Activated CD4-positive, CD25-positive, alpha-beta regulatory T cell treated with anti-CD3 and anti-CD28 coated beads, Interleukin-2, amount 50 U/mL, for 16 hours (primary cell): ENCODE measurements around the gene COL5A1.

Source experiments
- DNase-seq: peaks from one replicate; pipeline ENCODE4 v3.0.0-alpha.2; 2020; ENCODE audit warnings: low read depth, low spot score

COL5A1 gene

DNA sequence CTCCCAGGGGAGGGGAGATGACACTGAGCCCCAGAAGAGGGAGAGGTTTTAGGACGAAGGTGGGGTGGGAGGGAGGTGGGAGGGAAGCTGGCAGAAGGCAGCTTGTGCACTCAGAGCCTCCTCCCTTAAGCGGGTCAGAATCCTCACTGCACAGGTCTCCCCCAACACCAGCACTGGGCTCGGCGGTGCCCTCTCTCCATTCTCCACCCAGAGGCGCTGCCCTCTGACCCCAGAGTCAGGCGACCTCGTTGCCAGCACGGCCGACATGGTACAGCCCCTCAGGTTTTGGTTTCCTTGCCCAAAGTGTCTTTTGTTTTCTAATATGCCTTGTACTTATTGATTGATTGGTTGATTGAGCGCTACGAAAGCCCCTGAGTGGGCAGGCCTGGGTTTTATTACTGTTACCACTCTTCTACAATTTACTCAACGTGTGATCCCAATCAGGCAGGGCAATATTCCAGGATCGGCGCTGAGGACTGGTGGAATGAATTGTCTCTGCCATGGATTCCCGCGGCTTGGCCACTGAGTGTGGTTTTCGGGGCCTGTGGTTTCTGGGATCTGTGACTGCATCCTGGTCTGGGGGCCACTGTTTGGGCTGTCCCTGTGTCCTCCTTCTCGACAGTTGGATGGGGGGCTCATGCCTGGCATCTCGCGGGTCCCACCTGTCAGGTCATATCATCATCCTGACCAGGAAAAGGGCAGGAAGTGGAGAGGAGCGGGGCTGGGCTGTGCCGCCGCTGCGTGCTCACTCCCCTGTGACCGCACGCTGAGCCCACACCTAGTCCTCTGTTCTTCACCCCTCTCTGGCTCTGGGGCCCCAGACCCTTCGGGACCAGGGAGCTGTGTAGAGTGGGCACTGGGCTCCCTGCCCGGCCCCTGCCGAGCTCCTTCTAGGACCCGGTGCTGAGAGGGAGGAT is 229.4 kb downstream of the COL5A1 start:
- DNase-seq, result no peak

GRCh38 chr9:134871697-134872340 is 230.2 kb downstream of the COL5A1 start:
- DNase-seq, result no peak

- DNase-seq, result no peak
Measured at GRCh38 chr9:134872482-134873231, 231.1 kb downstream of the COL5A1 start.

- DNase-seq, result no peak
Measured at GRCh38 chr9:134875371-134875770, 233.8 kb downstream of the COL5A1 start.

GRCh38 chr9:134877541-134877940 is 235.9 kb downstream of the COL5A1 start:
- no peak for DNase-seq

DNA sequence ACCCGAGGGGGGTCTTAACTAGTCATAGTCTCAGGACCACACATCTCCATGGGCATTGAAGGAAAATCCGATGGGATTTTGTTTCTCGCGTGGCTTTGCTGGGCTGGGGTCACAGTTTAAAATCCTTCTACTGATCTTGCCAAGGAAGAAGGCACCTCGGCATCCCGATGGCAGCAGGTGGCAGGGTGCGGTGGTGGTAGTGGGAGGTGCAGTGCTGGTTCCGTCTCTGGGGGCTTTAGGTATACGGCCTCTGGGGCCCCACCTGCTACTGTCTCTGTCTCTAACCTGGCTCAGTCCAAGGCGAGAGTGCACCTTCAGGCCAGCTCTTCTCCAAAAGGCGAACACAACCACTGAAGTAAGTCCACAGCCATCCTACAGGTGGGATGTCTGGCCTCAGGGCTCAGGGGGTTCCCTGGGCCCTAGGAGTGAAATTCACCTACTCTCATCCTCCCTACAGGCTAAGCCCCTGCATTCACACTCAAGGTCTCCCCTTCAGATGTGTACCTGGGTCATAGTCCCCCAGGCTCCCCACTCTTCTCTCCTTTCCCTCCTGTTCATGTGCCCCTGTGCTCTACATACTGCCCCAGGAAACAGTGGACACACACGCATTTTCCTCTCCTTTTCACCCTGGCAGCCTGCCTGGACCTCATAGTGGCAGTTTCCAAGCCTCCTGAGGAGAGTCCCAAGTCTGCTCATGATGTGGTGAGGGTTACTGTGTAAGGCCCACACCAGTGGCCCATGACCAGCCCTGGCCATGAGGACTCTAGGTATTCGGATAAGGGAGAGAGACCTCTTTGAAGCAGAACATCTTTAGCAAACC is 238.3 kb downstream of the COL5A1 start:
- DNase-seq, result no peak

- no peak for DNase-seq
Measured at GRCh38 chr9:134880484-134881312, 239.1 kb downstream of the COL5A1 start, which contains the start of gene FCN2. Gene FCN2 (plus strand): TSS chr9:134880810. CDS start chr9:134880822, 12 bp downstream.

- no peak for DNase-seq
Measured at GRCh38 chr9:134881313-134881670, 239.7 kb downstream of the COL5A1 start.

DNA sequence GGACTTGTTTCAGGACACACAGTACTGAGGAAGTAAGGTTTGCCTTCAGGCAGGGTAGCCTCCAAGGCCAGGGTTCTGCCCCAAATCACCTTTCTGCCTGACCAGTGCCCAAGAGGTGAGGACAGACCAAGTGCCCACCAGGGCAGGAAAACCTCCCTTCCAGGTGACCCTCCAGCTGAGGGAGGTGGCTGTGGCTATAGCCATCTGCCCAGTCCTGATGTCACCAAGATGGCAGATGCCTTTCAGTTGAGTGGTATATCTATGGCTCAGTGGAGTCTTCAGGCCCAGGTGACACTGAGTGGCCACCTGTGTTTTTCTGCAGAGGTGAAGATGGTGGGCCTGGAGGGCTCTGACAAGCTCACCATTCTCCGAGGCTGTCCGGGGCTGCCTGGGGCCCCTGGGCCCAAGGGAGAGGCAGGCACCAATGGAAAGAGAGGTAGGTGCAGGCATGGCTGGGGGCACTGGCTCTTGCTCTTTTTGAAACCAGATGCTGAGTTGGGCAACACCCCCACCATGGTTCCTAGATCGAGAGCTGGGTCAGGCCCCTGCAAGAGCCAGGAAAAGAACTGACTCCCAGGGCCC is 240.7 kb downstream of the COL5A1 start:
- DNase-seq, result no peak

GRCh38 chr9:134883040-134883782 is 241.6 kb downstream of the COL5A1 start:
- no peak for DNase-seq

DNA sequence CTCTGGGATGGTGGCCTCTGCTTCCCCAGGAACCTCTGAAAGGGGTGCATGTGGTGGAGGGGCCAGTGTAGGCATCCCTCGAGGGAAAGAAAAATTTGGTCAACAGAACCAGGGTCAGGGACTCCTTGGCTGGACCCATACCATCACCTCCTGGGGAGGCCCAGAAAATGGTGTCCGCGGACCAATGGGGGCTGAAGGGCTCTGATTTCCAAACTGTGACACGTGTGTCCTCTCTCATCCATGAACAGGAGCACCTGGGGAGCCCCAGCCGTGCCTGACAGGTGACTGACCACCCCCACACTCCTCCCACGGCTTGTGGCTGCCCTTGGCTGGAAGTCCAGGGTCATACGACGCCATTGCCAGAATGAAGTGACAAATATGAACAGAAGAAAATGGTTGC is 242.9 kb downstream of the COL5A1 start:
- no peak for DNase-seq

DNA sequence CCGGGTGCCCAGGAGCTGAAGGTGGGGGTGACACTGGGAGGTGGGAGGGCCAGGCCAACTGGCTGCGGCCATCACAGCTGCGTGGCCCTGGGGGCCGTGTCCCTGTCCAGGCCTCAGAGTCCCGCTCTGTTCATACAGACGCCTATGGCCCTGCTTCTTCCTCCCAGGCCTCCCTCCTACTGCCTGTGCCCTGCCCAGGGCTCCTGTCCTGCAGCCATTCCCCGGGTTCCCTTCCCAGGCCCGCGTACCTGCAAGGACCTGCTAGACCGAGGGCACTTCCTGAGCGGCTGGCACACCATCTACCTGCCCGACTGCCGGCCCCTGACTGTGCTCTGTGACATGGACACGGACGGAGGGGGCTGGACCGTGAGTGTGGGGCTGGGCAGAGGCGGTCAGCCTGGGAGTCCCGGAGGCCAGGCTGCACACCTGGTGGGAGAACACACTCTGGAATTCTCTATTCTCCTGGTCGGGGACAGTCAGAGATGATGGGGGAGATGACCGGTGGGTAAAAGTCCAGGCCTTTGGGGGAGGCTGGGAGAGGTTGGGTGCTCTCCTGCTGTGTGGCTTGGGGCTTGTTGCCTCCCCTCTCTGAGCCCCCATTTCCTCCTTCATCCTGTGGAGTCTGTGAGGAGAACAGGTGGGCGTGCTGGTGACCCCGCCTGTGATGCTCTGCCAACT is 243.5 kb downstream of the COL5A1 start:
- no peak for DNase-seq

- DNase-seq, result no peak
Measured at GRCh38 chr9:134885679-134886412, 244.2 kb downstream of the COL5A1 start.

DNA sequence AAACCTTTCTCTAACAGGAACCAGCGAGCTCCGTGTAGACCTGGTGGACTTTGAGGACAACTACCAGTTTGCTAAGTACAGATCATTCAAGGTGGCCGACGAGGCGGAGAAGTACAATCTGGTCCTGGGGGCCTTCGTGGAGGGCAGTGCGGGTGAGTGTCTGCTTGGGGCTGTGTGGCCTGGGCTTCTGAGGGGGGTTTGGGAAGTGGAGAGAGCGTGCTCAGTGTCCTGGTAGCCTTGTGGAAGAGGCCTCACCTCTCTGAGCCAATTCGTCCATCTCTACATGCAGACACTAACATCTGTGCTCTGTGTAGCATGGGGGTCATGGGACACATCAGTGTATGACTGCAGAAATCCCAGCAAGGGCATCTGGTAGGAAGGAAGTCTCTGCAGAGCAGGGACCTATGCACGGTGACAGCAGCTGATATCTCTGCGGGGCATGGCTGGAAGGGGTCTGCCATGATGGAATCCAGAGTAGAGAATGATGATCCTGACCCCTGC is 244.9 kb downstream of the COL5A1 start:
- no peak for DNase-seq

GRCh38 chr9:134887219-134887618 is 245.6 kb downstream of the COL5A1 start:
- DNase-seq, result no peak

DNA sequence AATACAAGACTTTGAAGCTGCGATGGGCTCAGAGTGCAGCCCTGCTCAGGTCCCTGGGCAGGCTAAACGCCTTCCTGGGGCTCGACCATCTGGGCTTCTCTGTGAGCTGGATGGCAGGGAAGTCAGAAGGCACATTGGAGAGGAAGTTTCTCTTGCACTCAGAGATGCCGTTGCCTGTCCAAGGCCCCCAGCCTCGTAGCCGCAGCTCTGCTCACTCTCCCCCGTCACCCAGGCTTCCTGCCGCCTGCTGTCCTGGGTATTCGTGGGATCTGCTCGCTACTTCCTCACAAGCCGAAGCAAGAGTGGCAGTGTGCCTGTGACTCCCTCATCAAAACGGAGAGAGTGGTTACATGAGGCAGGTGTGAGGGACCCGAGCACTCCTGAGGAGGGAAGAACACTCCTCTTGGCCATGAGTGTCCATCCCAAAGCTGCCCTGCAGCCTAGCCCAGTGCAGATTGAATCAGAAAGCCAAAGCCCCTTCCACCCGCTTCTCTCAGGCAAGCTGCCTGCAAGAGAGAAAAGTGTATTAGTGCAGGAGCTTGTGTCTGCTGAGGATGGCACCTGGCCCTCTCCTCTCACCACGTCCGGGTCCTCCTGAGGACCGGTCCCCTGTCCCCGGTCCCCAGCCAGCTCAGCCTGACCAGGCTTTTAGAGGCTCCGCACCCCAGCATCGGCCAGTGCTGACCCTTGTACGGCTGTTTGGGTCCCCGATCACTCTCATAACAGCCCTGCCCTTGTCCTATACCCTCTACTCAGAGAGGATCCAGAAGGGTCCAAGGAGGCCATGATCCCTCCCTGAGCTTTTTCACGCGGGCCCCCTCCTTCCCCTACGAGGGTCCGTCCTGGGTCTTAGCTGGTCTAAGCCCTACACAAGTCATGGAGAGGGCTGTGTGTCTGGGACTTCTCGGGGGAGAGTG is 246.3 kb downstream of the COL5A1 start:
- no peak for DNase-seq
